HG03175 (cell line): Measurements from ENCODE around the gene PSKH1.
"Not testable (repeated sequence)": the region's sequence is repeated elsewhere in the genome, so short reads cannot be mapped to it uniquely, and the experiment has no call there.

Experiments
- ATAC-seq: cut with Tn5 transposase; IDR thresholded peaks from one replicate; pipeline ENCODE4 v1.9.1; 2021; ENCODE audit warnings: mild to moderate bottlenecking, moderate library complexity; ENCODE audit not compliant: unreplicated experiment

The PSKH1 gene

GRCh38 chr16:67885545-67885944 lies 7.5 kb upstream of the PSKH1 start:
- no peak for ATAC-seq

DNA sequence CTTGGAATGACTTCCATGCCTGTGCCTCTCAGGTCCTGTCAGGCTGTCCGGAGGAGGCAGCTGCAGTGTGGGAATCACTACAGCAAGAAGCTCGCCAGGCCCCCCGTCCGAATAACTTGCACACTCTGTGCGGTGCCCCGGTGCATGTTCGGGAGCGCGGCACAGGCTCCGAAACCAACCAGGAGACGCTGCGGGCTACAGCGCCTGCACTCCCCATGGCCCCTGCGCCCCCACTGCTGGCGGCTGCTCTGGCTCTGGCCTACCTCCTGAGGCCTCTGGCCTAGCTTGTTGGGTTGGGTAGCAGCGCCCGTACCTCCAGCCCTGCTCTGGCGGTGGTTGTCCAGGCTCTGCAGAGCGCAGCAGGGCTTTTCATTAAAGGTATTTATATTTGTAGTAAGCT lies 7.1 kb upstream of the PSKH1 start:
- ATAC-seq, result no peak

DNA sequence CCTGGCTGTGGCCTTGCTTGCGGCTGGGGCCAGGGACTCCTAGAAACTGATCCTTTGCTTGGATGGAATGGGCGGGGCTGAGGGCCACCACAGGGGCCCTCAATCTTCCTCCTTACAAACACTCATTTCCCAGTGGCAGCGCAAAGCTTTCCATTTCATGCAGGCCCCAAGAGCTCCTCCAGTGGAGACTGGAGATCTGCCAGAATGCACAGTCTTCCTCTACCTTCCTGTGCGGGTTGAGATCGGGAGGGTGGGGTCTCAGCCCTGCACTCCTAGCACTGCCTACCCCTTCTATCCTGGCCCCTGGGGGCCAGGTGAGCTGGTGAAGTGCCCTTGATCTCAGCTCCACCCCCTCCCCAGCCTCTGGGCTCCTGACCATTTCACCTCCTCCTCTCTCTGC lies 6.7 kb upstream of the PSKH1 start:
- no peak for ATAC-seq

GRCh38 chr16:67888331-67888730 lies 4.7 kb upstream of the PSKH1 start:
- no peak for ATAC-seq

DNA sequence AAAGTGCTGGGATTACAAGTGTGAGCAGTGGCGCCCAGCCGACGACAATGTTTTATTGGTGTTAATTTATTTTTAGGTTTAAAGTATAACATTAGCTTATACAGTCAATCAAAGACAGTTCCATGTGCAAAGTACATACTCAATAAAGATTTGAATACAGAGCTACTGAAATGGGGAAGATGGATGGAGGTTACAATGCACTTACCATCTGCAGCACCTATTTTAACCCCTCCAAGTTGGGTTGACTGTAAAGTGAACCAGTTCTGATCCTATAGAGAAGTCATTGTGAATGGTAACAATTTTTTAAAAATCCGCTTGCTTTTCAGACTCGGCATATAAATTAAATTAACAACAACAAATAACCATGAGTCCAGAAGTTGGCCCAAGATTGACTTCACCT lies 679 bp upstream of the PSKH1 start:
- ATAC-seq, result no peak

- ATAC-seq, result no peak
These were observed 817 bp downstream of the PSKH1 start for GRCh38 chr16:67893743-67894399.

GRCh38 chr16:67897231-67897630 lies 4.2 kb downstream of the PSKH1 start:
- no peak for ATAC-seq

DNA sequence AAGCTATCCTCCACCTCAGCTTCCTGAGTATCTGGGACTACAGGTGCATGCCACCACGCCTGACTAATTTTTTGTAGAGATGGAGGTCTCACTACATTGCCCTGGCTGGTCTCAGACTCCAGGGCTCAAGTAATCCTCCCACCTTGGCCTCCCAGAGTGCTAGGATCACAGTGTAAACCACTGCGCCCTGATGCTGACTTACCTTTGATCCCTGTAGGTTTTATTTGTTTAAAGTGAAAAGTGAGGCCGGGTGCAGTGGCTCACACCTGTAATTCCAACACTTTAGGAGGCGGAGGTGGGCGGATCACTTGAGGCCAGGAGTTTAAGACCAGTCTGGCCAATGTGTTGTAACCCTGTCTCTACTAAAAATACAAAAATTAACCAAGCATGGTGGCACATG lies 8.7 kb downstream of the PSKH1 start:
- ATAC-seq, result no peak

- ATAC-seq, result no peak
These were observed 9.8 kb downstream of the PSKH1 start for GRCh38 chr16:67902831-67903230.

DNA sequence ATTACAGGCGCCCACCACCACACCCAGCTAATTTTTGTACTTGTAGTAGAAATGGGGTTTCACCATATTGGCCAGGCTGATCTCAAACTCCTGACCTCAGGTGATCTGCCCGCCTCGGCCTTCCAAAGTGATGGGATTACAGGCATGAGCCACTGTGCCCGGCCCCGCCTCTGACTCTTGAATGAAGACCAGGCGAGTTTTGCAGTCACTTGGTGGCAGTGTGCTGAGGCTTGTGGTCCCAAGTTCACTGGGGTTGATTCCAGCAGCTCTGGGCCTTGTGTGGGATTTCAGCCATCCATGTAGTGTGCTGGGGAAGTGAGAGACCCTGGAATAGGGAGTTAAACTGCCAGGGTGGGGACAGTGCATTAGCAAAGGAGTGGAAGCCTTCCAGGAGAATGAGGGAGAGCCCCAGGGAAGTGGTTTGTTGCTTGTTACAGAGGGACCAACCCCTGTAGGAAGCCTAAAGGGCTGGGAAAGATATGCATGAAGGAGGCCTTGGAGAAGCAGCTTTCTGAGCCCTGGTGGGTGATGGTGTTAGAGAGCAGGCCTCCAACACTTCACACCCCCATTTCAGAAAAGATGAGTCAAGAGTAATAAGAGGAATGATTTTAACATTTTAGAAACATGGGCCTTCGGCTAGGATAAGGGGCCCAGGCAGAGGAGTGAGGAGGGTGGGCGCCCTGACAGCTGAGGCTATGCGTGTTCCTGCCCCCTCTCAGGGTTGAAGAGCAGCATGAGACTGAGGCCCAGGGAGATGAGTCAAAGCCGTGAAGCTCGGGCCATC lies 14.5 kb downstream of the PSKH1 start:
- no peak for ATAC-seq

DNA sequence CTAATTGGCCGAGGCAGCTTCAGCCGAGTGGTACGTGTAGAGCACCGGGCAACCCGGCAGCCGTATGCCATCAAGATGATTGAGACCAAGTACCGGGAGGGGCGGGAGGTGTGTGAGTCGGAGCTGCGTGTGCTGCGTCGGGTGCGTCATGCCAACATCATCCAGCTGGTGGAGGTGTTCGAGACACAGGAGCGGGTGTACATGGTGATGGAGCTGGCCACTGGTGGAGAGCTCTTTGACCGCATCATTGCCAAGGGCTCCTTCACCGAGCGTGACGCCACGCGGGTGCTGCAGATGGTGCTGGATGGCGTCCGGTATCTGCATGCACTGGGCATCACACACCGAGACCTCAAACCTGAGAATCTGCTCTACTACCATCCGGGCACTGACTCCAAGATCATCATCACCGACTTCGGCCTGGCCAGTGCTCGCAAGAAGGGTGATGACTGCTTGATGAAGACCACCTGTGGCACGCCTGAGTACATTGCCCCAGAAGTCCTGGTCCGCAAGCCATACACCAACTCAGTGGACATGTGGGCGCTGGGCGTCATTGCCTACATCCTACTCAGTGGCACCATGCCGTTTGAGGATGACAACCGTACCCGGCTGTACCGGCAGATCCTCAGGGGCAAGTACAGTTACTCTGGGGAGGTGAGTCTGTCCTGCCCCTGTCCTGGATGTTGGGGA lies 16.1 kb downstream of the PSKH1 start:
- ATAC-seq, result no peak

- no peak for ATAC-seq
These were observed 17.1 kb downstream of the PSKH1 start for GRCh38 chr16:67910158-67910557.

DNA sequence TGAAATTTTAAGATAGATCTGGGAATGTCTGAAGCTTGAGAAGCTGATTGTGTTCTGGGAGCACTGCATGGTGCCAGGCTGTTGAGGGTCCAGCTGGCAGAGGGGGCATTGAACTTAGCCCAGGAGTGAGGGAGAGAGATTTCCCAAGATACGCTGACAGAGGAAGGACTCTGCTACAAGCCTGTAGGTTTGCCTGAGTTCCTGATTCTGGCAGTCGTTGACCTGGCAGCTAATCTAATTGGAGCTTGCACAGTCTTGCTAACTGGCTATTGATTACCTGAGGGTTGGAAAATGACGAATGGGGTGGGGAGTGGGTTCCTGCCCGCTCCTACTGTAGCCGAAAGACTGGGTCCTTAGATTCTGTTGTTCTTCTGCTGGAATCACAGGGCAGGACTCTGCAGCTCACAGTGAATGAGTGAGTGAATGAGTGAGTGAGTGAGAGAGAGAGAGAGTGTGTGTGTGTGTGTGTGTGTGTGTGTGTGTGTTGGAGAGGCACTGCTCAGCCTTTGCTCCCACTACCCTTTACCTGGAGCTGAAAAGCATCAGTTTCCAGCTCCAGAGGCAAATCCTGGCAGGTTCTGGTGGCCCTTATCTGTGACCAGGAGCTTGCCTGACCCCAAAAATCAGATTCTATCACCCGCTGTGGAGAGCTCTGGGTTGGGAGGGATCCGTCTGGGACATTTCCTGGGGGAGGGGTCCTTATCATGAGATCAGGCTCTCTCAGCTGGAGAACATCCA lies 21.9 kb downstream of the PSKH1 start:
- ATAC-seq, result no peak

GRCh38 chr16:67915496-67915769 lies 22.4 kb downstream of the PSKH1 start:
- ATAC-seq, result not testable (repeated sequence)

DNA sequence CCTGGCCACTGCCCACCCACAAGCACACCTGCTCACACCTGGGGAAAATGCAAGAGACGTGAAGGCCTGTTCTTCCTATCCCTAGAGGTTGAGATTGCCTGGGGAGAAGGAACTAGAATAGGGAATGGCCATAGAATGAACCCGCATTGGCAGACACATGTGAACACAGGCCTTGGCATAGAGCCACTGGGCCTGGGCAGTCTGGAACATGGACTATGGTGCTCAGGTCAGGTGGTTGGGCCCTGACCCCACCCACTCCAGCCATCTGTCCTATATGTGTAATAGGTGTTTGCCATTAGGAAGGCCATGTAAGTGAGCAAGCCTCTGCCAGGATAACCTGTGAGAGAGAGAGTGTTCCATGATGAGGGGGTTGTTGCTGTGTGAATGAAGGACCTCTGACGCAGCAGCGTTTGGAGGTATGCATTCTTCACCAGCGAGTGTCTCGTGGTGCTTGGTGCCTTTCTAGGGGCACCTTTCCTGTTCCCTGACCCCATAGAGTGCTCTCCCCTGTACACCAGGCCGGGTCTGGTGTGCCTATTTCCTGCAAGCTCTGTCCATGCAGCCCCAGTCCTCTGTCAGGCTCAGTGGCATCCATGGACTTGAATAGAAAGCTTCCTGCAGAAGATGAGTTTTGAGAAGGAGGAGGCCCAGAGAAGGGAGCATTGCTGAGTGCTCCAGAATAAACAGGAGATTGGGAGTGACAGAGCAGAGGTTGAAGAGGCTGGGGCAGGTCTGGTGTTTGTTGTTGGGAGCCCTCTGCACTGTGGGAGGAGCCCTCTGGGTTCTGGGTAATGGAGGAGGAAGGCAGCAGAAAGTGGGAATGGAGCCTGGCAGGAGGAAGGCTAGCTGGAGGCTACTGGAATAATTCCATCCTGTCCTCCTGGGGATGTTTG lies 23.0 kb downstream of the PSKH1 start:
- ATAC-seq, result no peak

DNA sequence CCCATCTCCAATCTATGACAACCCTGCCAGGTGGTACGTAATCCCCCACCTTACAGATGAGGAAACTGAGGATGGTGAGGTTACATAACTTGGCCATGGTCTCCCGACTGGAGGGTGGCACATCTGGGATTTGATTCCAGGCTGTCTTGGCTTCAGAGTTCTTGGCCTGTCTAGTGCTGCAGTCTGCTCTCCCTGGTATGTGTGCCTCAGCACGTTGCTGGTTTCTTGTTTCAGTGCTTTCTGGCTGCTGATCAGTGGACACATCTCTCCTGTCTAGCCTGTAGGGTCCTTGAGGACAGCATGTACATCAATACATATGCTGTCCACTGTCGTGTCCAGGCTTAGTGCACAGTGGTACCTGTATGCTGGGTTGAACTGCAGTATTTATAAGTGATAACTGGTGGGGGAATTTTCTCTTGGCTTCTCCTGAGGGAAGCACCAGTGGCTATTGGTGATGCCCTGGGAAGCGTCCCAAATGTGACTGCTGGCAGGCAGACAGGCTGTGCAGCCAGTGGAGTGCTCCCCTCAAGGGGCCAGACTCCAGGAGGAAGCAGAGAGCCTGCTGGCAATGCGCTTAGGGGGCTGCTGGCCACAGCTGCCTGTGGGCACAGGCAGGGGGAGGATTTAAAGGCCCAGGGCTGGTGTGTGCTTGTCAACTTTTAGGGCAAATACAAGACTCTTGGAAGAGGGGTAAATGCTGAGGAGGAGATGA lies 24.2 kb downstream of the PSKH1 start:
- ATAC-seq, result no peak

GRCh38 chr16:67917852-67918236 lies 24.8 kb downstream of the PSKH1 start:
- ATAC-seq, result no peak

GRCh38 chr16:67919622-67920221 lies 26.7 kb downstream of the PSKH1 start:
- no peak for ATAC-seq

GRCh38 chr16:67922221-67922620 lies 29.2 kb downstream of the PSKH1 start:
- no peak for ATAC-seq

- no peak for ATAC-seq
These were observed 29.7 kb downstream of the PSKH1 start for GRCh38 chr16:67922740-67923139.
